Muscle layer of duodenum (tissue), 2 donors: ENCODE data around the gene SRPK1.

ENCODE experiments used
- H3K27ac ChIP-seq: one replicate; pipeline ENCODE4 v1.7.0; 2013; ENCODE audit warnings: mild to moderate bottlenecking, low read length
- H3K27me3 ChIP-seq: one replicate; pipeline ENCODE4 v1.7.0; 2013; ENCODE audit warnings: low read depth, mild to moderate bottlenecking, control low read depth, low read length
- H3K36me3 ChIP-seq, 2 donors: one replicate each; pipeline ENCODE4 v1.7.0; 2013; ENCODE audit warnings: low read length in 2 of 2, control low read depth in 1 of 2, mild to moderate bottlenecking in 1 of 2; ENCODE audit not compliant: insufficient read depth in 2 of 2, control insufficient read depth in 1 of 2
- H3K4me1 ChIP-seq, 2 donors: one replicate each; pipeline ENCODE4 v1.7.0; 2013; ENCODE audit warnings: low read length in 2 of 2, mild to moderate bottlenecking in 2 of 2, control low read depth in 1 of 2, moderate library complexity in 1 of 2; ENCODE audit not compliant: insufficient read depth in 2 of 2, control insufficient read depth in 1 of 2
- H3K4me3 ChIP-seq, 2 donors: one replicate each; pipeline ENCODE4 v1.7.0; 2013; ENCODE audit warnings: low read length in 2 of 2, low read depth in 1 of 2, mild to moderate bottlenecking in 1 of 2
- H3K9me3 ChIP-seq, 2 donors: one replicate each; pipeline ENCODE4 v1.7.0; 2013; ENCODE audit warnings: low read length in 2 of 2, control low read depth in 1 of 2, mild to moderate bottlenecking in 1 of 2; ENCODE audit not compliant: control insufficient read depth in 1 of 2
- donor health status: healthy.

SRPK1 gene

GRCh38 chr6:35897036-35897435 lies 23.9 kb downstream of the SRPK1 start:
- Histone ChIP-seq H3K4me1 (no peaks in the 10 kb centered on the region), H3K27ac (no peak overlapping the region)

GRCh38 chr6:35896228-35896627 lies 24.7 kb downstream of the SRPK1 start:
- Histone ChIP-seq H3K27me3 (no peaks in the 10 kb centered on the region), H3K36me3 (peaks cover 0 to 3% of the 10 kb centered on the region in 2 donors), H3K4me1 (no peaks in the 10 kb centered on the region), H3K27ac (no peak overlapping the region), H3K4me3 (no peak overlapping the region), H3K9me3 (no peaks in the 10 kb centered on the region)

More at GRCh38 chr6:35897036-35897435, 23.9 kb downstream of the SRPK1 start:
- H3K27me3 ChIP-seq = no peaks in the 10 kb centered on the region
- peaks cover 0 to 3% of the 10 kb centered on the region in 2 donors for H3K36me3 ChIP-seq
- H3K4me3 ChIP-seq = no peak overlapping the region
- H3K9me3 ChIP-seq = no peaks in the 10 kb centered on the region

- Histone ChIP-seq H3K36me3 (peaks cover 0 to 3% of the 10 kb centered on the region in 2 donors), H3K27ac (no peak overlapping the region), H3K4me3 (no peak overlapping the region), H3K9me3 (no peaks in the 10 kb centered on the region), H3K4me1 (no peaks in the 10 kb centered on the region), H3K27me3 (no peaks in the 10 kb centered on the region)
Measured at GRCh38 chr6:35895560-35895959, 25.3 kb downstream of the SRPK1 start.

- Histone ChIP-seq H3K9me3 (no peaks in the 10 kb centered on the region), H3K4me3 (no peak overlapping the region), H3K4me1 (no peaks in the 10 kb centered on the region), H3K36me3 (no peaks in the 10 kb centered on the region), H3K27me3 (no peaks in the 10 kb centered on the region), H3K27ac (no peak overlapping the region)
Measured at GRCh38 chr6:35894776-35895175, 26.1 kb downstream of the SRPK1 start.

GRCh38 chr6:35893246-35893645 lies 27.7 kb downstream of the SRPK1 start:
- H3K4me3 ChIP-seq = no peak overlapping the region
- H3K4me1 ChIP-seq = no peaks in the 10 kb centered on the region

GRCh38 chr6:35892482-35892881 lies 28.4 kb downstream of the SRPK1 start:
- peaks cover 5 to 11% of the 10 kb centered on the region in 2 donors for H3K36me3 ChIP-seq
- no peaks in the 10 kb centered on the region for H3K9me3 ChIP-seq
- no peaks in the 10 kb centered on the region for H3K27me3 ChIP-seq
- H3K4me1 ChIP-seq = no peaks in the 10 kb centered on the region
- no peak overlapping the region for H3K27ac ChIP-seq
- no peak overlapping the region for H3K4me3 ChIP-seq

More at GRCh38 chr6:35893246-35893645, 27.7 kb downstream of the SRPK1 start:
- Histone ChIP-seq H3K9me3 (no peaks in the 10 kb centered on the region), H3K36me3 (peaks cover 5% of the 10 kb centered on the region in 2 donors), H3K27ac (no peak overlapping the region), H3K27me3 (no peaks in the 10 kb centered on the region)

- Histone ChIP-seq H3K36me3 (peaks cover under 1 to 24% of the 10 kb centered on the region in 2 donors), H3K9me3 (peaks cover 0 to 12% of the 10 kb centered on the region in 2 donors), H3K4me1 (no peaks in the 10 kb centered on the region), H3K27ac (no peak overlapping the region), H3K4me3 (no peak overlapping the region), H3K27me3 (no peaks in the 10 kb centered on the region)
Measured at GRCh38 chr6:35879151-35879550, 41.7 kb downstream of the SRPK1 start.

- H3K27me3 ChIP-seq = no peaks in the 10 kb centered on the region
- H3K27ac ChIP-seq = no peak overlapping the region
- H3K4me1 ChIP-seq = no peaks in the 10 kb centered on the region
- H3K36me3 ChIP-seq = peaks cover 6 to 20% of the 10 kb centered on the region in 2 donors
- H3K4me3 ChIP-seq = no peak overlapping the region
- H3K9me3 ChIP-seq = peaks cover 0 to 12% of the 10 kb centered on the region in 2 donors
Measured at GRCh38 chr6:35876902-35877301, 44.0 kb downstream of the SRPK1 start.

GRCh38 chr6:35874730-35875129 lies 46.2 kb downstream of the SRPK1 start:
- no peaks in the 10 kb centered on the region for H3K9me3 ChIP-seq
- peaks cover 15 to 19% of the 10 kb centered on the region in 2 donors for H3K36me3 ChIP-seq
- no peak overlapping the region for H3K4me3 ChIP-seq
- no peaks in the 10 kb centered on the region for H3K4me1 ChIP-seq
- H3K27me3 ChIP-seq = no peaks in the 10 kb centered on the region
- H3K27ac ChIP-seq = no peak overlapping the region

GRCh38 chr6:35859367-35859766 lies 61.5 kb downstream of the SRPK1 start:
- Histone ChIP-seq H3K4me3 (no peak overlapping the region), H3K4me1 (no peaks in the 10 kb centered on the region), H3K36me3 (peaks cover 29 to 31% of the 10 kb centered on the region in 2 donors), H3K27ac (no peak overlapping the region), H3K27me3 (no peaks in the 10 kb centered on the region), H3K9me3 (no peaks in the 10 kb centered on the region)

GRCh38 chr6:35857853-35858252 lies 63.0 kb downstream of the SRPK1 start:
- no peaks in the 10 kb centered on the region for H3K4me1 ChIP-seq
- no peaks in the 10 kb centered on the region for H3K27me3 ChIP-seq
- H3K27ac ChIP-seq = no peak overlapping the region
- H3K36me3 ChIP-seq = peaks cover 32 to 37% of the 10 kb centered on the region in 2 donors
- H3K9me3 ChIP-seq = no peaks in the 10 kb centered on the region
- no peak overlapping the region for H3K4me3 ChIP-seq

- Histone ChIP-seq H3K36me3 (peaks cover 37 to 41% of the 10 kb centered on the region in 2 donors), H3K4me3 (no peak overlapping the region), H3K4me1 (no peaks in the 10 kb centered on the region), H3K27ac (no peak overlapping the region), H3K9me3 (no peaks in the 10 kb centered on the region), H3K27me3 (no peaks in the 10 kb centered on the region)
Measured at GRCh38 chr6:35856250-35856649, 64.6 kb downstream of the SRPK1 start.
